Rectal smooth muscle tissue (tissue), 1 donor: ENCODE measurements around the gene RPL18A.

Experiments
- H3K27ac ChIP-seq: one replicate; pipeline ENCODE4 v1.7.0; 2013; ENCODE audit warnings: low read depth, low read length, inconsistent platforms
- H3K27me3 ChIP-seq: one replicate; pipeline ENCODE4 v1.7.0; 2013; ENCODE audit warnings: low read length; ENCODE audit not compliant: control insufficient read depth, insufficient read depth
- H3K36me3 ChIP-seq: one replicate; pipeline ENCODE4 v1.7.0; 2013; ENCODE audit warnings: low read length; ENCODE audit not compliant: control insufficient read depth, insufficient read depth
- H3K4me1 ChIP-seq: one replicate; pipeline ENCODE4 v1.7.0; 2013; ENCODE audit warnings: low read length; ENCODE audit not compliant: control insufficient read depth, insufficient read depth
- H3K4me3 ChIP-seq: one replicate; pipeline ENCODE4 v1.7.0; 2013; ENCODE audit warnings: low read length
- H3K9ac ChIP-seq: one replicate; pipeline ENCODE4 v1.7.0; 2013; ENCODE audit warnings: low read length

RPL18A gene

DNA sequence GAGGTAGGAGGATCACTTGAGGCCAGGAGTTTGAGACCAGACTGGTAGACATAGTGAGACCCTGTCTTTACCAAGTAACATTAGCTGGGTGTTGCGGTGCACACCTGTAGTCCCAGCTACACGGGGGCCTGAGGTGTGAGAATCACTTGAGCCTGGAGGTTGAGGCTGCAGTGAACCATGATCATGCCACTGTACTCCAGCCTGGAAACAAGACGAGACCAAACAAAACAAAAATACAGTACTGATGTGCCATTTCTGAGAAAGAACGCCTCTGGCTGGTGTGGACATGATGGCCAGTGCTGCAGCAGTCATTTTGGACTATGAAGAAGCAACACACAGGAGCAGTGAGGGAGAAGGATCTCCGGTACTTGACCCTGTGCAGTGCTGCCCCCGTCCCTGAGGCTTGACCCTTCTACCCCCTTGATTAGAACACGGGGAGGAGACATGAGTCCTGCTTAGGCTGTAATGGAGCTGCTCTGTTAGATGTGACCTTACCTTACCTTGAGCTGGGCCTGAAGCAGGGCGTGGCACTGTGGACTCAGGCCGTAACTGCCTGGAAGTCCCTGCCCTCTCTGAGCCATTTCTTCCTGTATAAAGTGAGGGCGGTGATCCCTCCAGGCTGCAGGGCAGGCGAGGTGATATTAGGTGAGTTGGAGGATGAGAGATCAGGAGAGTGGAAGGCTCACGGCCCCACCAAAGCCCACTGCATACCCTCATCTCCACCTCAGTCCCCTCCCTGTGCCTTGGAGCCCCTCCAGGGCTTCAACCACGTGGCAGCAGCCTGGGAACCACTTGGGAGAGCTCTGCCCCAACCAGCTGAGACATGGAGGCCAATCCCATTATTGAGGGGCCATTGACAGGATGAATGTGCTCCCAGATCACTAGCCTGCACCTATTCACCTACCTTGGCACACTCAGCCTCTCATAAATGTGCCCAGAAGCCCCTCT lies 5.9 kb downstream of the RPL18A start:
- no peak overlapping the region for H3K27ac ChIP-seq
- peaks cover 25% of the 10 kb centered on the region for H3K36me3 ChIP-seq

DNA sequence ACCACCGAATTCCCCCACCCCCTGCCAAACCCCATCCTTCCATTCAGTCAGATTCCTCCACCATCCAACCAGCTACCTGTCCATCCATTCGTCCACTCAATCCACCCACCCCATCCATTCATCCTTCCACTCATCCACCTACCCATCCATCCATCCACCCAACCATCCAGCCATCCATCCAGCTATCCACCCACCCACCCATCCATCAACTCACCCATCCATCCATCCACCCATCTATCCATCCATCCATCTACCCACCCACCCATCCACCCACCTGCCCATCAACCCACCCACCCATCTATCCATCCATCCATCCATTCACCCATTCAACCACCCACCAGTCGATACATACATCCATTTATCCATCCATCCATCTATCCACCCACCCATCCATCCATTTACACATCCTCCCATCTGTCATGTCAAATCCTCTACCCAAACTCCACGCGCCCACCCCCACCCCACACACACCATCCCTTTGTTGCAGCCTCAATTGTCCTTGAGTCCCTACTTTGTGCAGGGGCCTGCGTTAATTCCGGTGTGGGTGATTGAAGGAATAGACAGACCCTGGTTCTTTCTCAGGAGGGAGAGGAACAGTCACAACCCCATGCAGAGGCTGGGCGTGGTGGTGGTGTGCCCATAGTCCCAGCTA lies 6.7 kb downstream of the RPL18A start:
- Histone ChIP-seq H3K27me3 (peaks cover 4% of the 10 kb centered on the region), H3K4me3 (no peak overlapping the region), H3K9ac (no peak overlapping the region), H3K36me3 (peaks cover 25% of the 10 kb centered on the region), H3K4me1 (peaks cover 2% of the 10 kb centered on the region), H3K27ac (no peak overlapping the region)

More for the DNA sequence above, 5.9 kb downstream of the RPL18A start:
- Histone ChIP-seq H3K4me3 (no peak overlapping the region), H3K27me3 (no peaks in the 10 kb centered on the region), H3K9ac (no peak overlapping the region), H3K4me1 (peaks cover 9% of the 10 kb centered on the region)

DNA sequence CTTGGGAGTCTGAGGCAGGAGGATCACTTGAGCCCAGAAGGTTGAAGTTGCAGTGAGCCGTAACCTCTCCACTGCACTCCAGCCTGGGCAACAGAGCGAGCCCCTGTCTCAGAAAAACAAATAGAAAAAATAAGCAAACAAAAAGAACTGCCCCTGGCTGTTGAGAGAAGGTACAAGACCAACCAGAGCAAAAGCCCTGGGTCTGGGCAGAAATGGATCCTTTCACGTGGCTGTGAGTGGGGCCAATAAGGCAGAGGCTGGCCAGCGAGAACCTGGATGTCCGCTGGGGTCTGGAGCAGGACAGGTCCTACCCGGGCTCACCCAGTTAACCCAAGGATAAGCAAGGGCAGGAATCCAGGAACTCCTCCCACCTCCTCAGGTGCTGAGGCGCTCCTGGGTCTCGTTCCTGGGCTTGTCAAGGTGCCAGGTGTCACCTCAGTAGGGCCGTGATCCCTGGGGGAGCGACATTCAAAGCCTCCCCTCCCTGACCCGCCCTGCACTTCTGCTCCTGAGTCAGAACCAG lies 7.3 kb downstream of the RPL18A start:
- Histone ChIP-seq H3K27ac (no peak overlapping the region), H3K4me1 (no peaks in the 10 kb centered on the region), H3K4me3 (no peak overlapping the region), H3K36me3 (peaks cover 20% of the 10 kb centered on the region), H3K27me3 (peaks cover 9% of the 10 kb centered on the region), H3K9ac (no peak overlapping the region)

DNA sequence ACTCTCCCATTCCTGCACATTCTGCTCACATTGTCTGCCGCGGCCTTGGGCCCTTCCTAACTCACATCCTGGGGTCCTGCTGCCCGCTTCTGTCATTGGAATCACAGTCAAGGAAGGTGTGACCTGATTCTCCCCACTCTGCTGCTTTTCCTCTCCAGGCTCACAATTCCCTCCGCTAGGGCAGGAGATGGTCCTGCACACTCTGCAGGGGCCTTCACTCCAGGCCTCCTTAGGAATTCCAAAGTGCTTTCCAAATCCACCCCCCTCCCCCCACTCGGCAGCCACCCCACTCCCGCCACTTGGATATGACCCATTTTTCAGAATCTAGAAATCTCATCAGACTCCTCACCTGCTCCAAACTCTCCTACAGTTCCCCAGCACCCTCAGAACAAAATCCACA lies 9.0 kb downstream of the RPL18A start:
- Histone ChIP-seq H3K4me1 (no peaks in the 10 kb centered on the region), H3K9ac (no peak overlapping the region), H3K36me3 (peaks cover 5% of the 10 kb centered on the region), H3K4me3 (no peak overlapping the region), H3K27me3 (peaks cover 19% of the 10 kb centered on the region), H3K27ac (no peak overlapping the region)

DNA sequence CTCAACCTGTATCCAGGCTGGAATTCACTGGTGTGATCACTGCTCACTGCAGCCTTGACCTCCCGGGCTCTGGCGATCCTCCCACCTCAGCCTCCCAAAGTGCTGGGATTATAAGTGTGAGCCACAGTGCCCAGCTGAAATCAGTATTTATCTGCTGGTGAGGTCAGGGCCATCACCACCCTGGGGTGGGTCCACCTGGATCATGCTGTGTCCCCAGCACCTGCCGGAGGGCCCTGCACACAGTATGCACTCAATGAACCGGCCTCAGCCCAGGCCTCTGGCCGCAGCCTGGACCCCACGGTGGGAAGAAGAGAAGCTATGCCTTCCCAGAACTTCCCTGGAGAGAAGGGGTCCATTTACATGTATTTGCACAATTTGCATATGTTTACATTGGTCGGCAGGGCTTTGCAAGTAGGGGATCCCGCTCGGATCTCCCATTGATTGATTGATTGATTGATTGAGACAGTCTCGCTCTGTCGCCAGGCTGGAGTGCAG lies 9.5 kb downstream of the RPL18A start:
- Histone ChIP-seq H3K27me3 (peaks cover 23% of the 10 kb centered on the region), H3K9ac (no peak overlapping the region), H3K36me3 (peaks cover 3% of the 10 kb centered on the region), H3K4me1 (no peaks in the 10 kb centered on the region), H3K4me3 (no peak overlapping the region), H3K27ac (no peak overlapping the region)

DNA sequence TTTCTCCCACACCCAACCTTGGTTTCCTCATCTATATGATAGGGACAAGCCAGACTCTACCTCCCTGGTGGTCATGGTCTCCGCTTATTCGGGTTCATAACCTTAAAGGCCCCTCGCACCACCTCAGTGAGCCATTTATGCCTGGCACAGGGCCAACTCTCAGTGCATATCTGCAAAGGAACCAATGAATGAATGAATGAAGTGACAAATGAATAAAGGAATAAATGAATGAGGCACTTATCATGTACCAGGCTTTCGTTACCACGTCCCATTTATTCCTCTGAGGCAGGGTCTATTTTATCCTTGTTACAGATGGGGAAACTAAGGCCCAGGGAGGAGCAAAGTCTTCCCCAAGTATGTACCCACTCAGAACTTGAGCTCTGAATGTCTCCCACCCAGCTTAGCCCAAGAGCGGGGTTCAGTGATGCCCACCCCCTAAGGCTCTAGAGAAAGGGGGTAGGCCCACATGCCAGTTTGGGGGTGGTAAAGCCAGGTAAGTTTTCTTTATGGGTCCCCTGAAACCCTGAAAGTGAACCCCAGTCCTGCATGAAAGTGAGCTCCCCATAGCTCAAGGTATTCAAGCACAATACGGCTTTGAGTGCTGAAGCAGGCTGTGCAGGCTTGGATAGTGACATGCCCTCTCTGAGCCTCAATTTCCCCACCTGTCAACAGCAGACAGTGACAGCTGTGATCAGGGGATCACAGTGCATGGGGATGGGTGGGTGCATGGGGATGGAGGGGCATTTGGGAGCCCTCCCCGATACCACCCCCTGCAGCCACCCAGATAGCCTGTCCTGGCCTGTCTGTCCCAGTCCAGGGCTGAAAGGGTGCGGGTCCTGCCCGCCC lies 11.5 kb downstream of the RPL18A start:
- no peaks in the 10 kb centered on the region for H3K4me1 ChIP-seq
- H3K27me3 ChIP-seq: peaks cover 23% of the 10 kb centered on the region
- H3K27ac ChIP-seq: no peak overlapping the region
- H3K9ac ChIP-seq: no peak overlapping the region
- no peaks in the 10 kb centered on the region for H3K36me3 ChIP-seq
- H3K4me3 ChIP-seq: peak overlapping the region; percentile 15

DNA sequence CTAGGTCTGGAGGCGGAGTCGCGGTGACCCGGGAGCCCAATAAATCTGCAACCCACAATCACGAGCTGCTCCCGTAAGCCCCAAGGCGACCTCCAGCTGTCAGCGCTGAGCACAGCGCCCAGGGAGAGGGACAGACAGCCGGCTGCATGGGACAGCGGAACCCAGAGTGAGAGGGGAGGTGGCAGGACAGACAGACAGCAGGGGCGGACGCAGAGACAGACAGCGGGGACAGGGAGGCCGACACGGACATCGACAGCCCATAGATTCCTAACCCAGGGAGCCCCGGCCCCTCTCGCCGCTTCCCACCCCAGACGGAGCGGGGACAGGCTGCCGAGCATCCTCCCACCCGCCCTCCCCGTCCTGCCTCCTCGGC lies 12.2 kb downstream of the RPL18A start, which contains the start of gene SLC5A5:
Gene SLC5A5, plus strand, starts transcription at position 68 of the 373 bp plus-strand sequence. CDS start 375 bp downstream, outside the sequence.
- Histone ChIP-seq H3K27ac (no peak within 1 kb of the TSS), H3K9ac (no peak within 1 kb of the TSS), H3K4me3 (peak within 1 kb of the TSS; percentile 15), H3K36me3 (no peaks in the 10 kb centered on the region), H3K4me1 (no peaks in the 10 kb centered on the region), H3K27me3 (peaks cover 23% of the 10 kb centered on the region)

DNA sequence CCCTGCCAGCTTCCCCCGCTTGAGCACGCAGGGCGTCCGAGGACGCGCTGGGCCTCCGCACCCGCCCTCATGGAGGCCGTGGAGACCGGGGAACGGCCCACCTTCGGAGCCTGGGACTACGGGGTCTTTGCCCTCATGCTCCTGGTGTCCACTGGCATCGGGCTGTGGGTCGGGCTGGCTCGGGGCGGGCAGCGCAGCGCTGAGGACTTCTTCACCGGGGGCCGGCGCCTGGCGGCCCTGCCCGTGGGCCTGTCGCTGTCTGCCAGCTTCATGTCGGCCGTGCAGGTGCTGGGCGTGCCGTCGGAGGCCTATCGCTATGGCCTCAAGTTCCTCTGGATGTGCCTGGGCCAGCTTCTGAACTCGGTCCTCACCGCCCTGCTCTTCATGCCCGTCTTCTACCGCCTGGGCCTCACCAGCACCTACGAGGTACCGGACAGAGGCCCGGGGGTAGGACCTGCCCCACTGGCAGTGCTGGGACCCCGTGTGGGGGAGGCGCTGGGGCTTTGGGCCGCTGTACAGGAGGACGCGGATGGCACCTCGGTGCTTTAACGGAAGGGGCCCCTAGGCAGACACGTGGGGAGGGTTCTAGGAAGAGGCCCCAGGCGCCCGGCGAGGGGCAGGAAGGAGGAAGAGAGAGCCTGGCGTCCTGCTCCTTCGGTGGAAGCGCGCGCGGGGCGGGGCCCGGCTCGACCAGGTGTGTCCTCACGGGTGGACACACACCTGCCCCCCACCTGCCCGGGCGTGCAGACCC lies 12.7 kb downstream of the RPL18A start:
- Histone ChIP-seq H3K27me3 (peaks cover 23% of the 10 kb centered on the region), H3K4me3 (no peak overlapping the region), H3K36me3 (no peaks in the 10 kb centered on the region), H3K9ac (no peak overlapping the region), H3K4me1 (no peaks in the 10 kb centered on the region), H3K27ac (no peak overlapping the region)

DNA sequence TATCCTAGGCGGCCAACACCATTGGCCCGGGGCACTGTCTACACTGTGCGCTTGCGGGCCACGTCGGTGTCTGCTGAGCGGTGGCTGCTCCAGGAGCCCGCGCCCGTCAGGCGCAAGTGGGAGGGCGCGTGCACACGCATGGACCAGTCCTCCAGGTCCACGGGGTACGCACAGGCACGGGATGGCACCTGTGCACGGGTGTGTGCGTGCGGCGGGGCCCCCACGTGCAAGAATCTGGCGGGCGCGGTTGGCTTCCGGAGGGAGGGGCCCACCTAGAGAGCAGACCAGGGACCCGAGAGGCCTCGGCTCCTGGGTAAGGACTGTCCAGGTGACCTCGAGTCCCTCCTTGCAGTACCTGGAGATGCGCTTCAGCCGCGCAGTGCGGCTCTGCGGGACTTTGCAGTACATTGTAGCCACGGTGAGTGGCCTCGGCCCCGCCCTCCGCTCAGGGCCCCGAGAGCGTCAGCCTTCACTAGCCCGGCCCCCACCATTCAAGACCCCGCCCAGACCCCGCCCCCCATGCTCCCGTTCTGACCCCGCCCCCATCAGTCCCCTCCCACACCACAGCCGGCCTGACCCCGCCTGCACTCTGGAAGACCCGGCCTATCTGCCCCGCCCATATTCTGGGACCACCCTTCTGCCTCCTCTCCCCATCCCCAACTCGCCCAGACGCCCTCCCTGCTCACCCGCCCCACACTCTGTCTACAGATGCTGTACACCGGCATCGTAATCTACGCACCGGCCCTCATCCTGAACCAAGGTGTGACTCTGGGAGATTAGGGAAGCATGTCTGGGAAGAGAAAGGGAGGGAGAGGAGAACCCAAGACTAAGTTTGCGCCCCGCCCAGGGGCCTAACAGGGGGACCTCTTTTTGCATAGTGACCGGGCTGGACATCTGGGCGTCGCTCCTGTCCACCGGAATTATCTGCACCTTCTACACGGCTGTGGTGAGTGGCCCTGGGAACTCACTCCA lies 14.4 kb downstream of the RPL18A start:
- Histone ChIP-seq H3K4me3 (peak overlapping the region; percentile 4), H3K4me1 (no peaks in the 10 kb centered on the region), H3K9ac (no peak overlapping the region), H3K36me3 (no peaks in the 10 kb centered on the region), H3K27ac (no peak overlapping the region), H3K27me3 (peaks cover 23% of the 10 kb centered on the region)

DNA sequence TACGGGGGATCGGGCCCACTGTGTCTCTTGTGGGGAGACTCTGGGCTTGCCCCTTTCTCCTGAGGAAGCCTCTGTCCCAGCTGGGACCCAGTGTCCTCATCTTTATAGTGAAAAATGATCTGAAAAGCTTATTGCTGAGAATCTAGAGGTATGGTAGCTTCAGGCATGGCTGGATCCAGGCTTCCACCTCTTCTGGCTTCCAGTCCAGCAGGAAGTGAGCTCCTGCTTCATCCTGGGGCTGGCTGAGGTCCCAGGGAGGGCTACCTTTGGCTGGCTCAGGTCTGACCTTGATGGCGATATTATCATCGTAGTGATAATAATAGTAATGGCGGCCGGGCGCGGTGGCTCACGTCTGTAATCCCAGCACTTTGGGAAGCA lies 15.0 kb downstream of the RPL18A start:
- no peak overlapping the region for H3K27ac ChIP-seq
- H3K27me3 ChIP-seq: peaks cover 23% of the 10 kb centered on the region
- H3K4me3 ChIP-seq: no peak overlapping the region
- H3K4me1 ChIP-seq: no peaks in the 10 kb centered on the region
- no peak overlapping the region for H3K9ac ChIP-seq
- no peaks in the 10 kb centered on the region for H3K36me3 ChIP-seq
